Loucy (cell line): ENCODE data around the gene KDM5C.

Source experiments
- H2AFZ ChIP-seq: fragments of 200-600 bp; sonication (generic); 2 replicates; pipeline ENCODE4 v1.6.0; 2016; ENCODE audit warnings: antibody characterized with exemption, mild to moderate bottlenecking, low read length, moderate library complexity
- H3F3A ChIP-seq: fragments of 200-600 bp; 2 replicates; pipeline ENCODE4 v1.6.0; 2016; ENCODE audit warnings: antibody characterized with exemption, low read depth, mild to moderate bottlenecking
- H3K27me3 ChIP-seq: fragments of 200-600 bp; sonication (generic); 2 replicates; pipeline ENCODE4 v1.6.1; 2014; ENCODE audit warnings: low read length, mild to moderate bottlenecking; ENCODE audit not compliant: insufficient read depth, poor library complexity, severe bottlenecking
- H3K36me3 ChIP-seq: fragments of 200-600 bp; sonication (generic); 2 replicates; pipeline ENCODE4 v1.6.1; 2016; ENCODE audit warnings: low read length; ENCODE audit not compliant: insufficient read depth
- H3K4me1 ChIP-seq: fragments of 200-600 bp; sonication (generic); 2 replicates; pipeline ENCODE4 v1.5.1; 2014; ENCODE audit warnings: low read length, mild to moderate bottlenecking; ENCODE audit not compliant: insufficient read depth, poor library complexity, severe bottlenecking
- H3K4me2 ChIP-seq: fragments of 200-600 bp; sonication (generic); 2 replicates; pipeline ENCODE4 v1.6.0; 2014; ENCODE audit warnings: antibody characterized with exemption, low read length, low read depth, mild to moderate bottlenecking; ENCODE audit not compliant: poor library complexity, severe bottlenecking
- H3K4me3 ChIP-seq: fragments of 200-600 bp; sonication (generic); 2 replicates; pipeline ENCODE4 v1.5.1; 2014; ENCODE audit warnings: low read length, mild to moderate bottlenecking, mixed read lengths; ENCODE audit not compliant: poor library complexity, severe bottlenecking
- H3K79me2 ChIP-seq: fragments of 200-600 bp; sonication (generic); 2 replicates; pipeline ENCODE4 v1.6.1; 2014; ENCODE audit warnings: low read length; ENCODE audit not compliant: insufficient read depth
- H3K9ac ChIP-seq: fragments of 200-600 bp; sonication (generic); 2 replicates; pipeline ENCODE4 v1.6.0; 2014; ENCODE audit warnings: mild to moderate bottlenecking, low read depth, low read length, moderate library complexity; ENCODE audit not compliant: poor library complexity, severe bottlenecking
- H3K9me2 ChIP-seq: fragments of 200-600 bp; sonication (generic); replicated peaks from 2 replicates; pipeline ENCODE4 v1.6.1; 2016; ENCODE audit warnings: low read depth, low read length, mixed read lengths
- H3K9me3 ChIP-seq: fragments of 200-600 bp; sonication (generic); 2 replicates; pipeline ENCODE4 v1.6.1; 2014; ENCODE audit warnings: mild to moderate bottlenecking, antibody characterized with exemption, low read length, low read depth; ENCODE audit not compliant: insufficient read depth
- H4K20me1 ChIP-seq: fragments of 200-600 bp; sonication (generic); 2 replicates; pipeline ENCODE4 v1.6.0; 2014; ENCODE audit warnings: antibody characterized with exemption, low read length, mild to moderate bottlenecking; ENCODE audit not compliant: insufficient read depth, poor library complexity, severe bottlenecking
- EZH2phosphoT487 ChIP-seq: fragments of 200-600 bp; IDR thresholded peaks from 2 replicates; pipeline ENCODE4 v1.6.1; 2018; ENCODE audit warnings: antibody characterized with exemption, mild to moderate bottlenecking, moderate library complexity, borderline replicate concordance
- TF ChIP-seq, protein P1 (sequence below): fragments of 200-600 bp; sonication (generic); conservative IDR thresholded peaks from 2 replicates; pipeline ENCODE4 v1.5.1; 2014; ENCODE audit warnings: mild to moderate bottlenecking, antibody characterized with exemption, low read length

Gene KDM5C

DNA sequence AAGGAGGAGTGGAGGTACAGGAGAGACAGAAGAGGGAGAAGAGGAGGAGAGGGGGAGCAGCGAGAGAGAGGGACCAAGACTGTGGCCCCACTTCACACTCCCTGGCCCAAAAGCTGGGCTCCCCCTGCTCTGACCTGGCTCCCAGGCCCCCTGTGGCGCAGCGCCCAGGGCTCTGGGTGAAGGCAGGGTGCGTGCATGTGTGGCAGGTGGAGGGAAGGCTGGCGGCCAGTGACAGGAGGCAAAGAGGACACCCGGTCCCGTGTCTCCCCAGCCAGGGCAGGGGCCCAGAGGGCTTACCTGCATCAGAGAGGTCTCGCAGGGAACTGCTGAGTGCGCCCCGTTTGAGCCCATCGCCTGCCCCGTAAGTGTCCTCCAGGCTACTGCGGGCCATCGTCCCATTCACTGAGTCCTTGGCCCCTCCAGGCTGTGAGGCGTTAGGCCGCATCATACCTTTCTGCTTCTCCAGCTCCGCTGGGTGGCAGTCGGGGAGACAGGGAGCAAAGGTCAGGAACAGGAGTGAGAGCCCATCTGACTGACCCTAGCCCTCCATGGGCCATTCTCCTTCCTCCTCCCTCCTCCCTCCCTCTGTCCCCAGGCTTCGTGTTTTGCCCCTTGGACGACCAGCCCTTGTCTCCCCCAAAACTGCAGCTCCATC, 11.1 kb upstream of the KDM5C start:
- Histone ChIP-seq H4K20me1 (no peaks in the 10 kb centered on the region), H2AFZ (no peak overlapping the region), H3K27me3 (no peaks in the 10 kb centered on the region), H3K4me1 (no peaks in the 10 kb centered on the region), H3F3A (no peaks in the 10 kb centered on the region), H3K4me3 (no peak overlapping the region), H3K4me2 (no peak overlapping the region), H3K9ac (no peak overlapping the region), H3K36me3 (no peaks in the 10 kb centered on the region), H3K79me2 (no peaks in the 10 kb centered on the region), H3K9me2 (no peaks in the 10 kb centered on the region), H3K9me3 (no peaks in the 10 kb centered on the region)
- no peak for TF ChIP-seq EZH2phosphoT487
- TF ChIP-seq, protein P1, sequence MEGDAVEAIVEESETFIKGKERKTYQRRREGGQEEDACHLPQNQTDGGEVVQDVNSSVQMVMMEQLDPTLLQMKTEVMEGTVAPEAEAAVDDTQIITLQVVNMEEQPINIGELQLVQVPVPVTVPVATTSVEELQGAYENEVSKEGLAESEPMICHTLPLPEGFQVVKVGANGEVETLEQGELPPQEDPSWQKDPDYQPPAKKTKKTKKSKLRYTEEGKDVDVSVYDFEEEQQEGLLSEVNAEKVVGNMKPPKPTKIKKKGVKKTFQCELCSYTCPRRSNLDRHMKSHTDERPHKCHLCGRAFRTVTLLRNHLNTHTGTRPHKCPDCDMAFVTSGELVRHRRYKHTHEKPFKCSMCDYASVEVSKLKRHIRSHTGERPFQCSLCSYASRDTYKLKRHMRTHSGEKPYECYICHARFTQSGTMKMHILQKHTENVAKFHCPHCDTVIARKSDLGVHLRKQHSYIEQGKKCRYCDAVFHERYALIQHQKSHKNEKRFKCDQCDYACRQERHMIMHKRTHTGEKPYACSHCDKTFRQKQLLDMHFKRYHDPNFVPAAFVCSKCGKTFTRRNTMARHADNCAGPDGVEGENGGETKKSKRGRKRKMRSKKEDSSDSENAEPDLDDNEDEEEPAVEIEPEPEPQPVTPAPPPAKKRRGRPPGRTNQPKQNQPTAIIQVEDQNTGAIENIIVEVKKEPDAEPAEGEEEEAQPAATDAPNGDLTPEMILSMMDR = no peak

DNA sequence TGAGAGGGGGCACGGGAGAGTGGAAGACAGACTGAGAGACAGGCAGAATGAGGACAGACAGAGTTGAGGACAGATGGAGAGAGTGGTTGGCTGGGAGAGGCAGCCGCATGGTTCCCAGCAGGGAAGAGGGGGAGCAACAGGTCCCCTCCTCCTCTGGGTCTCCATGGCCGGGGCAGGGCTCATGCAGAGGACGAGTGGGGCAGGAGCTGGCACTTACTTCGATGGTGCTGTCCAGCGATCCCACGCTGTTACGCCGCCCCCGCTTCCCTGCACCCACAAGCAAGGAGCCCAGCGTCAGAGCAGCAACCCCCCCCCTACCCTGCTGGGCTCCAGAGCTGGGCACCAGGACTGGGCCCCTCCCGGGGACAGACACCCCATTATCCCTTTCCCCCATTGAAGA, 10.6 kb upstream of the KDM5C start:
- Histone ChIP-seq H3K27me3 (no peaks in the 10 kb centered on the region), H3K4me3 (no peak overlapping the region), H3K9me3 (no peaks in the 10 kb centered on the region), H3K9ac (no peak overlapping the region), H3K4me1 (no peaks in the 10 kb centered on the region), H2AFZ (no peak overlapping the region), H3K36me3 (no peaks in the 10 kb centered on the region), H3K9me2 (no peaks in the 10 kb centered on the region), H3K4me2 (no peak overlapping the region), H3K79me2 (no peaks in the 10 kb centered on the region), H3F3A (no peaks in the 10 kb centered on the region), H4K20me1 (no peaks in the 10 kb centered on the region)
- TF ChIP-seq, protein P1 = no peak
- TF ChIP-seq EZH2phosphoT487 = no peak

DNA sequence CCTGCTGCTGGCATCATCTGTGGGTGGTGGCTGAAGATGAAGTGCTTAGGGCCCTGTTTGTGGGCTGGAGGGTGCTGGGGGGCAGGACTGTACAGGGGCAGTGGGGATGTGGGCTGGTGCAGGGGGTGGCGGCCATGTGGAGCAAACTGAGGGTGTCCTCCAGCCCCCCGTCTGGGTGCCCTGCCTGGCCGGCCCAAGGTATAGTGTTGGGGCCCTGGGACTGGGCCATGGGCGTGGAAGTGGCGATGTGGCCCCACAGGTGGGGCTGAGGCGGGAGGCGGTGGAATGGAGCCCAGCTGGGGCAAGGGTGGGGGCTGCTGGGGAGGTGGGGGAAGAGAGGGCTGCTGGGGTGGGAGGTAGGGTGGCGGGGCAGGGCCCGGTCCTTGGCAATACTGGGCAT, 9.5 kb upstream of the KDM5C start:
- Histone ChIP-seq H3F3A (no peaks in the 10 kb centered on the region), H3K4me1 (no peaks in the 10 kb centered on the region), H3K4me3 (no peak overlapping the region), H4K20me1 (no peaks in the 10 kb centered on the region), H3K4me2 (no peak overlapping the region), H3K27me3 (no peaks in the 10 kb centered on the region), H3K79me2 (no peaks in the 10 kb centered on the region), H3K9me2 (no peaks in the 10 kb centered on the region), H2AFZ (no peak overlapping the region), H3K9ac (no peak overlapping the region), H3K9me3 (no peaks in the 10 kb centered on the region), H3K36me3 (no peaks in the 10 kb centered on the region)
- no peak for TF ChIP-seq EZH2phosphoT487
- TF ChIP-seq, protein P1 = no peak
